RWPE1 (cell line): ENCODE results near the gene DSCAML1.

ENCODE experiments used
- CTCF ChIA-PET: fragments of 350-600 bp; sonication (Branson Sonifier 250); formaldehyde crosslinking; extraction: SDS; loops from one replicate; lab custom pipeline; 2021; lab: Yijun Ruan, JAX
- POLR2A ChIA-PET: fragments of 400-600 bp; formaldehyde crosslinking; extraction: SDS; loops from one replicate; lab custom pipeline; 2020; ENCODE audit warnings: antibody characterized with exemption; ENCODE audit not compliant: low non-redundant PET; lab: Yijun Ruan, JAX
- DNase-seq: peaks from one replicate; pipeline ENCODE4 v3.0.0; 2012; ENCODE audit warnings: low spot score
- H3K27ac ChIP-seq: fragments of 450-650 bp; 2 replicates; pipeline ENCODE4 v1.5.1; 2017
- TF ChIP-seq, protein P1 (sequence below): fragments of 450-650 bp; conservative IDR thresholded peaks from 2 replicates; pipeline ENCODE4 v1.5.1; 2017; ENCODE audit warnings: low read depth, mild to moderate bottlenecking

The DSCAML1 gene

DNA sequence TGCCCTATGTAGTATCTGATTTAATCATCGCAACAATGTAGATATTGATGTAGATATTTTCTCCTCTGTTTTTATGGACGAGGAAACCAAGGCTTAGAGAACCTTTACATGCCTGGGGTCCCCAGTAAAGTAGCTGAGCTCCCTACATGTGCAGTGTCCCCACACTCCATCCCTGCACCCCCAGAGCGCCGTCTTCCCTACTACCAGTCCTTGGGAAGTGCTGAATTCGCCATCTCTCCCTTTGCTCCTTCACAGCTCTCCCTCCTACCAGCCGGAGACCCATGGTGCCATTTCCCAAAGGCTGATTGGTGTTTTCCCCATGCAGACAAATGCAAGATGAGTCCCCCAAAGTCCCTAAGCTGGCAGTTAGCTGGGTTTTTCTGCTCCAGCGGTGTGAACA, 383.4 kb downstream of the DSCAML1 start:
- CTCF ChIA-PET = interaction anchor here (0.6 to 3.6 kb wide), 3 partner anchors 13 to 785 kb away, joined by 3 to 20 read pairs (median 5); no protein-coding TSS in a partner anchor
- POLR2A ChIA-PET = no interaction called here
- TF ChIP-seq, protein P1, sequence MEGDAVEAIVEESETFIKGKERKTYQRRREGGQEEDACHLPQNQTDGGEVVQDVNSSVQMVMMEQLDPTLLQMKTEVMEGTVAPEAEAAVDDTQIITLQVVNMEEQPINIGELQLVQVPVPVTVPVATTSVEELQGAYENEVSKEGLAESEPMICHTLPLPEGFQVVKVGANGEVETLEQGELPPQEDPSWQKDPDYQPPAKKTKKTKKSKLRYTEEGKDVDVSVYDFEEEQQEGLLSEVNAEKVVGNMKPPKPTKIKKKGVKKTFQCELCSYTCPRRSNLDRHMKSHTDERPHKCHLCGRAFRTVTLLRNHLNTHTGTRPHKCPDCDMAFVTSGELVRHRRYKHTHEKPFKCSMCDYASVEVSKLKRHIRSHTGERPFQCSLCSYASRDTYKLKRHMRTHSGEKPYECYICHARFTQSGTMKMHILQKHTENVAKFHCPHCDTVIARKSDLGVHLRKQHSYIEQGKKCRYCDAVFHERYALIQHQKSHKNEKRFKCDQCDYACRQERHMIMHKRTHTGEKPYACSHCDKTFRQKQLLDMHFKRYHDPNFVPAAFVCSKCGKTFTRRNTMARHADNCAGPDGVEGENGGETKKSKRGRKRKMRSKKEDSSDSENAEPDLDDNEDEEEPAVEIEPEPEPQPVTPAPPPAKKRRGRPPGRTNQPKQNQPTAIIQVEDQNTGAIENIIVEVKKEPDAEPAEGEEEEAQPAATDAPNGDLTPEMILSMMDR = no peak
- DNase-seq = no peak
- no peak overlapping the region for H3K27ac ChIP-seq

DNA sequence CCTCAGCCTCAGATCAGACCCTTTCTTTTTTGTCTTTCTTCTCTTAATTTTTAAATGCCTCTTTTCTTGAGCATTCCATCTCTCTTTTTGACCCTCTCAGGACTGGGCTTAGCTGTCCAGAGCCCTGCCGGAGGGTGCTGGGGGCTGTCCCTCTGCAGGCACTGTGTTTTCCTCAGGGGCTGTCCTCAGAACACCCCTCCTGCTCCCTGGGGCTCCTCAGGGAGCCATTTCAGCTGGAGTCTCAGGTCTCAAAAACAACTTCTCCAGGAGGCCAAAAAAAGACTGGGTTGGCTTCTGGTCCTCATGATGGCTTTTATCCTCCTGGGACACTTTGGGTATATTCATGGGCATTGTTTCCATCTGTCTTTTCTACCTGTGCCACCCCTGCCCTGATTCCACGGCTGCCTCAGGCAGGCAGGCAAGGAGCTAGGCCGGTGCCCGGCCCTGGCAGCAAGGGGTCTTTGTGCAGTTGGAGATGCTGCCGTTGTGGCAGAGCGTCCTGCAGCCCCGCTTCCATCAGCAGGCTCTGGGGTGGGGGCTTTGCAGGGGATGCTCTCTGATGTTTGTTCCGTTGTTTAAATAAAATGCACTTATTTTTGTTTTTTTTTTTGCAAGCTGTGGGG, 384.3 kb downstream of the DSCAML1 start:
- TF ChIP-seq, protein P1 = no peak
- ChIA-PET CTCF (interaction anchor here (0.6 to 3.6 kb wide), 3 partner anchors 13 to 786 kb away, joined by 3 to 20 read pairs (median 5); no protein-coding TSS in a partner anchor), POLR2A (no interaction called here)
- DNase-seq = no peak
- no peak overlapping the region for H3K27ac ChIP-seq

DNA sequence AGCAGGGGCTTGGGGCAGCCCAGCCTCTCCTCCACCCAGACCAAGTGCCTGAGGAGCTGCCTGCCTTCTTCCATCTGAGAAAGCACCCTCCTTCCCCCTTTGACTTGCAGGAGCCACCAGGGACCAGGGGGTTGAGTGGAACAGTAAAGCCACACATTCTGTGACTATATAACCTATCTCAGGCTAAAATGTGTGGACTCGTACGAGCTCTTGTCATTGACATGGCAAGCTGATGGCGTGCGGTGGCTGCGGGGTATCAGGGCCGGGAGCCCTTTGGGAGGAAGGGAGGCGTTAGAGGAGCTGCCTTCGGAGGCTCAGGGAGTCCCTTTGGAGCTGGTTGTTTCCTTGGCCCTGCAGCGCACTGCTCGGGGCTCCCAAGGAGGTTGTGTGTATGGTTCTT, 384.8 kb downstream of the DSCAML1 start:
- H3K27ac ChIP-seq = no peak overlapping the region
- TF ChIP-seq, protein P1 = no peak
- no peak for DNase-seq
- ChIA-PET CTCF (interaction anchor here (0.5 to 3.6 kb wide), 2 partner anchors 14 to 398 kb away, joined by 4 to 20 read pairs; no protein-coding TSS in a partner anchor), POLR2A (no interaction called here)

DNA sequence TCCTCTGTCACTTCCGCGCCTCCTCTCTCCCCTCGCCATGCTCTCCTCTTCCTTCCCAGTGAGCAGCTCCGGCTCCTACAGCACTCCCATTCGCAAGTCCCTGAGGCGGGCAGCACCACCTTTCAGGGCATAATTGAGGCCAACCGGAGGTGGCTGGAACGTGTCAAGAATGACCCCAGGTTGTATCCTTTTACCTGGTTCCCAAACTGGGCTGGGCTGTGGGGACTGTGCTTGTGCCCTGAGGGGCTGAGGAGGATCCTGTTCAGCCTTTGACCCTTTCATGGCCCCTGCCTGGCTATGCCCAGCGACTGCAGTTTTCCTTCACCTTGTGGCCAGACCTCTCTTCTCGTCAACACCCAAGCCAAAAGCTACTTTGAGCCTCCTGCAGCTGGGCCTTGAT, 385.3 kb downstream of the DSCAML1 start:
- POLR2A ChIA-PET = interaction anchor here (0.6 kb wide), 1 partner anchor 28 kb away, joined by 5 read pairs; no protein-coding TSS in a partner anchor

DNA sequence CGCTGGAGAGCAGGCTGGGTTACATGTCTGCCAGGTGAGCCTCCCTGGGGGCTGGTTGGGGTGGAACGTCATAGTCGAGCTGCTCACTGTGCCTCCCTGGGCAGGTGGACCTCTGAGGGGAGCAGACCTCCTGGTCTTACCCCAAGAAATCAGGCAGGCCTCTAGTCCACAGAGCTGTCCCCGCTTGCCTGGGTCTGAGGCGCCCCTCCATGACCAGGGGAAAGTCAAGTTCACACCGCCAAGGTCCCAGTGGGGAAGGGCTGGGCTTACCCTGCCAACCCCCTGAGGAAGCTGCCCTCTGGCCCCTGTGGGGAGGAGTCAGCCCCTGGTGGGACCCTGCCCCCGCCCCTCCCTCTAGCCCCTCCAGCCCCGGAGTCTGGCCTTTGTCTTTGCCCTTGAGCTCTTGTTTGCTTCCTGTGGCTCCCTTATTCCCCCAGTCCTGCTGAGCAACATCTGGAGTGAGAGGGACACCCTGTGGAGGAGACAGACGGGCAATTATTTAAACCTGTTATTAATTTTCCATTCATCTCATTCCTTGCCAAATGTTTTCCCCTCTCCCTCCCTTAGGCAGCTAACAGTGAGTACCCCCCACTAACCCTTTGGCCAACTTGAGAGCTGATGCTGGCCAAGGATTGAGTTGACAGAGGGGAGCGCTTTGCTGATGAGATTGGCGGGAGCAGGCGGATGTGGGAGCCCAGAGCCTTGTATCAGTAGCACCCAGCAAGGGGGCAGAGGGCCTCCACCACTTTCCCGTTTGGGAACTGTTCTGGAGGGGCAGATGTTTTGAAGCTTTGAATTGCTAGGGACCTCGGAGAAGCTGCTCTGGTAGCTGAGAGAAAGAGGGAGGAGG, 385.9 kb downstream of the DSCAML1 start:
- ChIA-PET CTCF (interaction anchor here (3.6 kb wide), 1 partner anchor 15 kb away, joined by 20 read pairs; no protein-coding TSS in a partner anchor), POLR2A (interaction anchor here (0.6 kb wide), 1 partner anchor 27 kb away, joined by 5 read pairs; no protein-coding TSS in a partner anchor)
- DNase-seq = no peak
- H3K27ac ChIP-seq = no peak overlapping the region
- TF ChIP-seq, protein P1 = no peak

More for the DNA sequence above, 385.3 kb downstream of the DSCAML1 start:
- DNase-seq = no peak
- CTCF ChIA-PET = interaction anchor here (0.5 to 3.6 kb wide), 2 partner anchors 14 to 399 kb away, joined by 4 to 20 read pairs; no protein-coding TSS in a partner anchor
- TF ChIP-seq, protein P1 = no peak
- H3K27ac ChIP-seq = no peak overlapping the region

DNA sequence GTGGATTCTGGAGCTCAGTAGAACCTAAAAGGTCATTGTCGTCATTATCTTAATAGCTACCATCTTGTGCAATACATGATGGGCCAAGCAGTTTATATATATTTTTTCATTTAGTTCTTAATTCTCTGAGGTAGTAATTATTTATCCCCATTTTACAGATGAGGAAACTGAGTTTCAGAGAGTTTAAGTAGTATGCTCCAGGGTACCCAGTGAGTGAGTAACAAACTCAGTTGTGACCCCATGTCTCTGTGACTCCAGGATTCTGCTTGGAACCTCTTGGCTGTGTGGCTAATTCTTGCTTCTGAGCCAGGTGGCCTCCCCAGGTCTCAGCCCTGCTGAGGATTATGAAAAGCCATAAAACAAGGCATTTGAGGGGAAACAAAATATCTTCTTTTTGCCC, 386.8 kb downstream of the DSCAML1 start:
- POLR2A ChIA-PET = no interaction called here
- TF ChIP-seq, protein P1 = no peak
- CTCF ChIA-PET = interaction anchor here (3.6 kb wide), 1 partner anchor 16 kb away, joined by 20 read pairs; no protein-coding TSS in a partner anchor
- no peak for DNase-seq
- H3K27ac ChIP-seq = no peak overlapping the region
